HepG2 (cell line): ENCODE measurements around the gene ATP13A4. TPM values are rescaled to one million over a fixed set of nuclear protein-coding genes. Genes with fewer than 3 reads are reported as not detected.

Experiments
- ADNP ChIP-seq: sonication (generic); formaldehyde crosslinking; IDR thresholded peaks from 2 replicates; pipeline ENCODE4 v1.4.0; 2020; ENCODE audit warnings: missing genetic modification reagents
- ARID3A ChIP-seq: IDR thresholded peaks from 2 replicates; pipeline ENCODE4 v1.6.1; 2012; ENCODE audit warnings: low read depth, low read length, improper control_type of control experiment
- CREBL2 ChIP-seq: sonication (generic); formaldehyde crosslinking; IDR thresholded peaks from 2 replicates; pipeline ENCODE4 v1.8.1; 2023; ENCODE audit warnings: missing genetic modification reagents, mild to moderate bottlenecking, borderline replicate concordance
- KLF12 ChIP-seq: sonication (generic); formaldehyde crosslinking; IDR thresholded peaks from 2 replicates; pipeline ENCODE4 v1.4.0; 2020; ENCODE audit warnings: missing genetic modification reagents, borderline replicate concordance
- KMT2A ChIP-seq: sonication (generic); formaldehyde crosslinking; IDR thresholded peaks from 2 replicates; pipeline ENCODE4 v1.4.0; 2020; ENCODE audit warnings: missing genetic modification reagents
- MIER3 ChIP-seq: IDR thresholded peaks from 2 replicates; pipeline ENCODE4 v1.6.1; 2016; ENCODE audit warnings: missing compliant biosample characterization, borderline replicate concordance
- MTF2 ChIP-seq: sonication (generic); formaldehyde crosslinking; IDR thresholded peaks from 2 replicates; pipeline ENCODE4 v1.5.0; 2020; ENCODE audit warnings: missing genetic modification reagents, borderline replicate concordance
- NFYC ChIP-seq: IDR thresholded peaks from 2 replicates; pipeline ENCODE4 v1.6.1; 2016; ENCODE audit warnings: missing genetic modification reagents, missing compliant biosample characterization
- SNRNP70 ChIP-seq: fragments of 200-400 bp; formaldehyde crosslinking; IDR thresholded peaks from 2 replicates; pipeline ENCODE4 v1.6.1; 2017; ENCODE audit warnings: mild to moderate bottlenecking, low read depth, low read length, moderate library complexity
- SP4 ChIP-seq: sonication (generic); formaldehyde crosslinking; IDR thresholded peaks from 2 replicates; pipeline ENCODE4 v1.8.1; 2023; ENCODE audit warnings: mild to moderate bottlenecking, missing genetic modification reagents
- UBTF ChIP-seq: sonication (generic); formaldehyde crosslinking; IDR thresholded peaks from 2 replicates; pipeline ENCODE4 v1.4.0; 2020; ENCODE audit warnings: mild to moderate bottlenecking, missing genetic modification reagents
- XBP1 ChIP-seq: sonication (generic); formaldehyde crosslinking; IDR thresholded peaks from 2 replicates; pipeline ENCODE4 v1.5.0; 2020; ENCODE audit warnings: missing genetic modification reagents
- ZNF143 ChIP-seq: sonication (generic); formaldehyde crosslinking; IDR thresholded peaks from 2 replicates; pipeline ENCODE4 v1.4.0; 2020; ENCODE audit warnings: missing genetic modification reagents
- ZNF282 ChIP-seq: fragments of 450-650 bp; IDR thresholded peaks from 2 replicates; pipeline ENCODE4 v1.6.1; 2018; ENCODE audit not compliant: partially characterized antibody
- ZNF407 ChIP-seq: sonication (generic); formaldehyde crosslinking; IDR thresholded peaks from one replicate; pipeline ENCODE4 v1.5.1; 2020; ENCODE audit warnings: mild to moderate bottlenecking, missing genetic modification reagents; ENCODE audit errors: not compliant biosample characterization
- ZSCAN22 ChIP-seq: sonication (generic); formaldehyde crosslinking; IDR thresholded peaks from 2 replicates; pipeline ENCODE4 v1.4.0; 2020; ENCODE audit warnings: mild to moderate bottlenecking, missing genetic modification reagents
- polyA plus RNA-seq, 8 experiments: library from polyadenylated mRNA; depleted of rRNA in 3 of 8; stranded (reverse) in 7 of 8; unstranded in 1 of 8; fragments of >200 nt; fragmentation: Illumina TruSeq in 4 of 8; extraction: Trizol in 4 of 8; gene quantifications; 2 replicates each; pipeline versions ENCODE4 v1.2.1 to v1.2.3, GENCODE V29; 2011 to 2016; ENCODE audit warnings: low read depth in 4 of 8, missing spikeins in 1 of 8, mixed read lengths in 1 of 8; ENCODE audit not compliant: insufficient read depth in 1 of 8
- total RNA-seq, 5 experiments: library from RNA; depleted of rRNA; stranded (reverse); fragments of >200 nt; fragmentation: Illumina TruSeq; extraction: Trizol; gene quantifications; 2 replicates each; pipeline ENCODE4 v1.2.3, GENCODE V29; 2016; ENCODE audit warnings: low read depth in 1 of 5

The ATP13A4 gene
- total and polyA plus RNA-seq, 2 of the 13 experiments (the other 11 are each of a cell fraction or from before 2014, with no cell fraction given), result 0.01 to 0.07 TPM

- TF ChIP-seq SNRNP70, result no peak
- peak; percentile 88 for TF ChIP-seq SP4
- TF ChIP-seq NFYC (CRISPR knock-in tag), result peak; percentile 66
- no peak for TF ChIP-seq CREBL2 (CRISPR knock-in tag)
- peak; percentile 100 for TF ChIP-seq KMT2A
- peak; percentile 95 for TF ChIP-seq MTF2 (CRISPR knock-in tag)
- 0 out of 2 replicates have a peak, but pooled peaks have one; percentile 16 for TF ChIP-seq XBP1 (CRISPR knock-in tag)
- peak; percentile 75 for TF ChIP-seq ZNF143 (CRISPR knock-in tag)
- peak; percentile 87; the same call in 1 of the 2 replicates for TF ChIP-seq KLF12
- peak; percentile 76; the same call in 1 of the 2 replicates for TF ChIP-seq ARID3A
- no peak for TF ChIP-seq ADNP (CRISPR knock-in tag)
- peak; percentile 87 for TF ChIP-seq ZNF407 (CRISPR knock-in tag)
- TF ChIP-seq ZNF282, result no peak
- TF ChIP-seq ZSCAN22 (CRISPR knock-in tag), result no peak
- peak; percentile 96 for TF ChIP-seq UBTF (CRISPR knock-in tag)
- TF ChIP-seq MIER3 (CRISPR knock-in tag), result peak; percentile 98; the same call in 1 of the 2 replicates
Observed at GRCh38 chr3:193592841-193593667, 38.4 kb upstream of the ATP13A4 start, which contains the start of gene OPA1 (continued).
